ENCODE data around the gene MPP2. TPM values are rescaled to one million over a fixed set of nuclear protein-coding genes. Genes with fewer than 3 reads are reported as not detected.

MPP2 gene
- total RNA-seq, 2 experiments from 2014 or later, result 3.5 to 4.0 TPM

GRCh38 chr17:43849116-43849515 lies 58.2 kb downstream of the MPP2 start:
- Histone ChIP-seq H3K9me3 (ENCODE audit: control insufficient read depth in 1 of 2, insufficient read depth in 1 of 2, low read length in 2 of 2) (no peaks in the 10 kb centered on the region), H3K4me1 (ENCODE audit: insufficient read depth, low read length) (no peaks in the 10 kb centered on the region), H3K27me3 (ENCODE audit: control insufficient read depth in 1 of 2, insufficient read depth in 2 of 2, low read length in 2 of 2) (peaks cover 0 to 10% of the 10 kb centered on the region in 2 experiments), H3K27ac (ENCODE audit: low read depth in 1 of 2, low read length in 2 of 2) (no peak overlapping the region), H3K4me3 (ENCODE audit: low read length) (no peak overlapping the region), H3K36me3 (ENCODE audit: insufficient read depth, low read length) (no peaks in the 10 kb centered on the region)
- Mint-ChIP-seq H3K36me3 (ENCODE audit: low read depth) (no peaks in the 10 kb centered on the region), H3K4me3 (no peak overlapping the region), H3K9me3 (no peaks in the 10 kb centered on the region), H3K4me1 (ENCODE audit: low read depth) (no peaks in the 10 kb centered on the region), H3K27me3 (peaks cover 40% of the 10 kb centered on the region), H3K27ac (no peak overlapping the region)
- CTCF ChIA-PET, result no interaction called here
- TF ChIP-seq, protein P1, sequence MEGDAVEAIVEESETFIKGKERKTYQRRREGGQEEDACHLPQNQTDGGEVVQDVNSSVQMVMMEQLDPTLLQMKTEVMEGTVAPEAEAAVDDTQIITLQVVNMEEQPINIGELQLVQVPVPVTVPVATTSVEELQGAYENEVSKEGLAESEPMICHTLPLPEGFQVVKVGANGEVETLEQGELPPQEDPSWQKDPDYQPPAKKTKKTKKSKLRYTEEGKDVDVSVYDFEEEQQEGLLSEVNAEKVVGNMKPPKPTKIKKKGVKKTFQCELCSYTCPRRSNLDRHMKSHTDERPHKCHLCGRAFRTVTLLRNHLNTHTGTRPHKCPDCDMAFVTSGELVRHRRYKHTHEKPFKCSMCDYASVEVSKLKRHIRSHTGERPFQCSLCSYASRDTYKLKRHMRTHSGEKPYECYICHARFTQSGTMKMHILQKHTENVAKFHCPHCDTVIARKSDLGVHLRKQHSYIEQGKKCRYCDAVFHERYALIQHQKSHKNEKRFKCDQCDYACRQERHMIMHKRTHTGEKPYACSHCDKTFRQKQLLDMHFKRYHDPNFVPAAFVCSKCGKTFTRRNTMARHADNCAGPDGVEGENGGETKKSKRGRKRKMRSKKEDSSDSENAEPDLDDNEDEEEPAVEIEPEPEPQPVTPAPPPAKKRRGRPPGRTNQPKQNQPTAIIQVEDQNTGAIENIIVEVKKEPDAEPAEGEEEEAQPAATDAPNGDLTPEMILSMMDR (IDR thresholded peaks at IDR 0.05), result no peak
- POLR2A ChIA-PET, result no interaction called here
- no peak for DNase-seq
- intact Hi-C loops (cut with DNase I, micrococcal nuclease), result loop anchor here (5.0 kb wide), 2 partner anchors 152 to 157 kb away; no protein-coding TSS in a partner anchor
- no peak for ATAC-seq (ENCODE audit: poor library complexity)

GRCh38 chr17:43848601-43849000 lies 58.7 kb downstream of the MPP2 start:
- Histone ChIP-seq H3K27ac (ENCODE audit: low read depth in 1 of 2, low read length in 2 of 2) (no peak overlapping the region), H3K27me3 (ENCODE audit: control insufficient read depth in 1 of 2, insufficient read depth in 2 of 2, low read length in 2 of 2) (peaks cover 0 to 8% of the 10 kb centered on the region in 2 experiments), H3K36me3 (ENCODE audit: insufficient read depth, low read length) (no peaks in the 10 kb centered on the region), H3K4me3 (ENCODE audit: low read length) (no peak overlapping the region), H3K4me1 (ENCODE audit: insufficient read depth, low read length) (no peaks in the 10 kb centered on the region), H3K9me3 (ENCODE audit: control insufficient read depth in 1 of 2, insufficient read depth in 1 of 2, low read length in 2 of 2) (no peaks in the 10 kb centered on the region)
- Mint-ChIP-seq H3K9me3 (no peaks in the 10 kb centered on the region), H3K27ac (no peak overlapping the region), H3K4me3 (no peak overlapping the region), H3K4me1 (ENCODE audit: low read depth) (no peaks in the 10 kb centered on the region), H3K36me3 (ENCODE audit: low read depth) (no peaks in the 10 kb centered on the region), H3K27me3 (peaks cover 40% of the 10 kb centered on the region)
- DNase-seq (no peak), ATAC-seq (ENCODE audit: poor library complexity) (no peak)
- TF ChIP-seq, protein P1 (IDR thresholded peaks at IDR 0.05), result no peak
- ChIA-PET POLR2A (no interaction called here), CTCF (no interaction called here)
- intact Hi-C loops (cut with DNase I, micrococcal nuclease), result loop anchor here (5.0 kb wide), 2 partner anchors 151 to 156 kb away; no protein-coding TSS in a partner anchor

DNA sequence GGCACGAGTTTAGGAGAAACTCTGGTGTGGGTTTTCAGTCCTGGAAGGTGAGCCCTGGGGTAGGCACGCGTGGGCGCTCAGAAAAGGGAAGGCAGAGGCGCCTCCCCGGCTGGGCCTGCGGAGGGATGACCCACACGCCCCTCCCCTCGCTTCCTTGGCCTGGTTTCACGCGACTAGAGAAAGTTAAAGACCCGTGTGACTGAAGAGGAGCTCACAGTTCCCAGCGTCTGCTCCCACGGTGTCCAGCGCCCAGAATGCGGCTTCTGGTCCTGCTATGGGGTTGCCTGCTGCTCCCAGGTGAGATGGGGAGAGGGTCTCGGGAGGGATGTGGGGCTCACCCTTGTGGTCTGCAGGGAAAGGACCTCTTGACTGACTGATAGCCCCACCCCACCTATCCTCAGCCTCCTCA lies 60.4 kb downstream of the MPP2 start, which contains the start of gene CD300LG:
Gene CD300LG, plus strand, starts transcription at position 214 of the 409 bp plus-strand sequence. Its CDS starts 41 bp downstream, at position 255.
- H3K36me3 Mint-ChIP-seq (ENCODE audit: low read depth), result no peaks in the 10 kb centered on the region
- H3K4me3 Mint-ChIP-seq, result no peak within 1 kb of the TSS
- ChIA-PET POLR2A (interaction anchor here (1.4 kb wide), 1 partner anchor 68 kb away, joined by 3 read pairs; the partner anchor contains the start of gene DUSP3), CTCF (interaction anchor here (0.9 to 1.5 kb wide), 12 partner anchors 10 to 270 kb away, joined by 3 to 6 read pairs (median 4); partner anchors contain the start of gene DUSP3)
- peak in 1 of 14 experiments; percentile 17 for DNase-seq
- TF ChIP-seq, protein P1 (IDR thresholded peaks at IDR 0.05), result no peak
- intact Hi-C loops (cut with DNase I, micrococcal nuclease), result loop anchor here (5.0 kb wide), 2 partner anchors 150 to 155 kb away; no protein-coding TSS in a partner anchor
- H3K36me3 ChIP-seq (ENCODE audit: insufficient read depth, low read length), result no peaks in the 10 kb centered on the region
- no peaks in the 10 kb centered on the region for H3K9me3 Mint-ChIP-seq
- H3K4me3 ChIP-seq (ENCODE audit: low read length), result no peak within 1 kb of the TSS
- H3K27me3 Mint-ChIP-seq, result peaks cover 44% of the 10 kb centered on the region
- no peaks in the 10 kb centered on the region for H3K4me1 ChIP-seq (ENCODE audit: insufficient read depth, low read length)
- no peak within 1 kb of the TSS for H3K27ac ChIP-seq (ENCODE audit: low read depth in 1 of 2, low read length in 2 of 2)
- H3K4me1 Mint-ChIP-seq (ENCODE audit: low read depth), result no peaks in the 10 kb centered on the region
- no peak within 1 kb of the TSS for H3K27ac Mint-ChIP-seq
- H3K9me3 ChIP-seq (ENCODE audit: control insufficient read depth in 1 of 2, insufficient read depth in 1 of 2, low read length in 2 of 2), result no peaks in the 10 kb centered on the region
- H3K27me3 ChIP-seq (ENCODE audit: control insufficient read depth in 1 of 2, insufficient read depth in 2 of 2, low read length in 2 of 2), result peaks cover 0 to 7% of the 10 kb centered on the region in 2 experiments
- ATAC-seq (ENCODE audit: poor library complexity), result no peak
